ENCODE measurements around the gene SENP3. TPM values are rescaled to one million over a fixed set of nuclear protein-coding genes. Genes with fewer than 3 reads are reported as not detected.

Gene SENP3
- polyA plus RNA-seq (98.9 to 110 TPM (median 99.1 TPM) in 3 replicates), polyA minus RNA-seq (85.2 to 96.9 TPM (median 89.1 TPM) in 3 replicates)
- 15.9 TPM for polyA plus RNA-seq (2011; ENCODE audit: low read depth)
- 90.1 and 106 TPM in 2 replicates for polyA plus RNA-seq (2011; cell fraction: cytosol; rRNA removed)
- 72.1 TPM in 2 replicates for polyA plus RNA-seq (2011; cell fraction: nucleus; rRNA removed)
- 37.4 and 53.9 TPM in 2 replicates for polyA plus RNA-seq (2012; ENCODE audit: low replicate concordance)
- 71.0 TPM for polyA minus RNA-seq (2011; cell fraction: cytosol; rRNA and poly(A)+ RNA removed)
- 19.2 and 31.1 TPM in 2 replicates for polyA minus RNA-seq (2011; cell fraction: nucleus; rRNA and poly(A)+ RNA removed)

GRCh38 chr17:7561589-7562207, at the start of gene SENP3:
SENP3 (plus strand) TSS chr17:7561919; CDS start chr17:7563077, 1,158 bp downstream.
- dilution Hi-C loops (cut with MboI; ENCODE audit: extremely low pct_ligation_motif_present, low sequenced_read_pairs): no loop called here
- Histone ChIP-seq H2AFZ (ENCODE audit: control insufficient read depth, low read length) (peak within 1 kb of the TSS; percentile 85), H3K4me1 (ENCODE audit: control insufficient read depth, extremely low read depth, insufficient read depth, low read length) (peaks cover 42% of the 10 kb centered on the region), H3K36me3 (ENCODE audit: control insufficient read depth in 2 of 2, extremely low read depth in 1 of 2, insufficient read depth in 2 of 2, low read length in 2 of 2) (peaks cover 8 to 25% of the 10 kb centered on the region in 2 experiments), H3K4me2 (ENCODE audit: control insufficient read depth, extremely low read depth, insufficient read depth, low read depth, low read length) (peak within 1 kb of the TSS; percentile 99), H3K4me3 (ENCODE audit: control insufficient read depth in 2 of 3, extremely low read depth in 1 of 3, insufficient read depth in 2 of 3, low read depth in 1 of 3, low read length in 3 of 3) (peak within 1 kb of the TSS; percentile 75 to 86 (median 86)), H3K9me1 (ENCODE audit: control insufficient read depth, extremely low read depth, insufficient read depth, low read length) (no peaks in the 10 kb centered on the region), H3K27ac (ENCODE audit: control insufficient read depth, insufficient read depth, low read length) (peak within 1 kb of the TSS; percentile 91), H3K79me2 (ENCODE audit: control insufficient read depth, insufficient read depth, low read length) (peaks cover 39% of the 10 kb centered on the region), H3K9ac (ENCODE audit: control insufficient read depth, extremely low read depth, insufficient read depth, low read length) (peak within 1 kb of the TSS; percentile 86), H4K20me1 (ENCODE audit: control insufficient read depth, extremely low read depth, insufficient read depth, low read length) (no peaks in the 10 kb centered on the region), H3K9me3 (ENCODE audit: control insufficient read depth, low read depth, low read length) (no peaks in the 10 kb centered on the region), H3K27me3 (ENCODE audit: control insufficient read depth, extremely low read depth, insufficient read depth, low read length) (no peaks in the 10 kb centered on the region)
- no peak for DNase-seq (ENCODE audit: low read depth, low spot score)
- no peak for FAIRE-seq
- TF ChIP-seq, protein P1, sequence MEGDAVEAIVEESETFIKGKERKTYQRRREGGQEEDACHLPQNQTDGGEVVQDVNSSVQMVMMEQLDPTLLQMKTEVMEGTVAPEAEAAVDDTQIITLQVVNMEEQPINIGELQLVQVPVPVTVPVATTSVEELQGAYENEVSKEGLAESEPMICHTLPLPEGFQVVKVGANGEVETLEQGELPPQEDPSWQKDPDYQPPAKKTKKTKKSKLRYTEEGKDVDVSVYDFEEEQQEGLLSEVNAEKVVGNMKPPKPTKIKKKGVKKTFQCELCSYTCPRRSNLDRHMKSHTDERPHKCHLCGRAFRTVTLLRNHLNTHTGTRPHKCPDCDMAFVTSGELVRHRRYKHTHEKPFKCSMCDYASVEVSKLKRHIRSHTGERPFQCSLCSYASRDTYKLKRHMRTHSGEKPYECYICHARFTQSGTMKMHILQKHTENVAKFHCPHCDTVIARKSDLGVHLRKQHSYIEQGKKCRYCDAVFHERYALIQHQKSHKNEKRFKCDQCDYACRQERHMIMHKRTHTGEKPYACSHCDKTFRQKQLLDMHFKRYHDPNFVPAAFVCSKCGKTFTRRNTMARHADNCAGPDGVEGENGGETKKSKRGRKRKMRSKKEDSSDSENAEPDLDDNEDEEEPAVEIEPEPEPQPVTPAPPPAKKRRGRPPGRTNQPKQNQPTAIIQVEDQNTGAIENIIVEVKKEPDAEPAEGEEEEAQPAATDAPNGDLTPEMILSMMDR (optimal IDR thresholded peaks at IDR 0.05 in 1 of 3, IDR thresholded peaks at IDR 0.05 in 1 of 3, conservative IDR thresholded peaks at IDR 0.05 in 1 of 3; ENCODE audit: extremely low read depth in 1 of 3, insufficient read depth in 2 of 3, low read length in 3 of 3): no peak
- no peak for TF ChIP-seq EZH2 (IDR thresholded peaks at IDR 0.05; ENCODE audit: low read length)

- H3K4me3 ChIP-seq (ENCODE audit: control insufficient read depth in 2 of 3, extremely low read depth in 1 of 3, insufficient read depth in 2 of 3, low read depth in 1 of 3, low read length in 3 of 3): no peak overlapping the region
- H3K36me3 ChIP-seq (ENCODE audit: control insufficient read depth in 2 of 2, extremely low read depth in 1 of 2, insufficient read depth in 2 of 2, low read length in 2 of 2): peaks cover 50 to 52% of the 10 kb centered on the region in 2 experiments
- no peak overlapping the region for H3K9ac ChIP-seq (ENCODE audit: control insufficient read depth, extremely low read depth, insufficient read depth, low read length)
- no peaks in the 10 kb centered on the region for H3K4me1 ChIP-seq (ENCODE audit: control insufficient read depth, extremely low read depth, insufficient read depth, low read length)
- dilution Hi-C loops (cut with MboI; ENCODE audit: extremely low pct_ligation_motif_present, low sequenced_read_pairs): no loop called here
- no peaks in the 10 kb centered on the region for H3K79me2 ChIP-seq (ENCODE audit: control insufficient read depth, insufficient read depth, low read length)
- no peak overlapping the region for H3K4me2 ChIP-seq (ENCODE audit: control insufficient read depth, extremely low read depth, insufficient read depth, low read depth, low read length)
- no peak for TF ChIP-seq EZH2 (IDR thresholded peaks at IDR 0.05; ENCODE audit: low read length)
- TF ChIP-seq, protein P1 (optimal IDR thresholded peaks at IDR 0.05 in 1 of 3, IDR thresholded peaks at IDR 0.05 in 1 of 3, conservative IDR thresholded peaks at IDR 0.05 in 1 of 3; ENCODE audit: extremely low read depth in 1 of 3, insufficient read depth in 2 of 3, low read length in 3 of 3): no peak
- no peaks in the 10 kb centered on the region for H3K9me1 ChIP-seq (ENCODE audit: control insufficient read depth, extremely low read depth, insufficient read depth, low read length)
- no peaks in the 10 kb centered on the region for H3K9me3 ChIP-seq (ENCODE audit: control insufficient read depth, low read depth, low read length)
- H4K20me1 ChIP-seq (ENCODE audit: control insufficient read depth, extremely low read depth, insufficient read depth, low read length): no peaks in the 10 kb centered on the region
- FAIRE-seq (no peak), DNase-seq (ENCODE audit: low read depth, low spot score) (no peak)
- no peaks in the 10 kb centered on the region for H3K27me3 ChIP-seq (ENCODE audit: control insufficient read depth, extremely low read depth, insufficient read depth, low read length)
- H3K27ac ChIP-seq (ENCODE audit: control insufficient read depth, insufficient read depth, low read length): no peak overlapping the region
- H2AFZ ChIP-seq (ENCODE audit: control insufficient read depth, low read length): no peak overlapping the region
Measured at GRCh38 chr17:7512105-7512504, 49.6 kb upstream of the SENP3 start.
